H1 (cell line): ENCODE data around the gene ITGAE.

ENCODE experiments used
- CTCF ChIP-seq, 3 experiments: IDR thresholded peaks; 1 replicate in 2 of 3; 2 replicates in 1 of 3; pipeline versions ENCODE4 v1.5.1 to v1.6.1; 2011; ENCODE audit warnings: low read length in 3 of 3, mild to moderate bottlenecking in 3 of 3, inconsistent platforms in 2 of 3, low read depth in 1 of 3, moderate library complexity in 1 of 3; ENCODE audit not compliant: insufficient read depth in 1 of 3; ENCODE audit errors: control extremely low read depth in 1 of 3
- EP300 ChIP-seq, 2 experiments: IDR thresholded peaks; 1 replicate in 1 of 2; 2 replicates in 1 of 2; pipeline ENCODE4 v1.6.1; 2011 to 2012; ENCODE audit warnings: low read depth in 2 of 2, low read length in 2 of 2, mild to moderate bottlenecking in 2 of 2, borderline replicate concordance in 1 of 2, inconsistent platforms in 1 of 2, moderate library complexity in 1 of 2
- EZH2 ChIP-seq: fragments of 200-600 bp; sonication (generic); IDR thresholded peaks from 2 replicates; pipeline ENCODE4 v1.7.1; 2012; ENCODE audit warnings: low read depth, mild to moderate bottlenecking, moderate library complexity, low read length, inconsistent platforms; ENCODE audit not compliant: severe bottlenecking
- HDAC6 ChIP-seq: IDR thresholded peaks from one replicate; pipeline ENCODE4 v1.7.1; 2012; ENCODE audit warnings: low read depth, mild to moderate bottlenecking, inconsistent platforms, low read length, moderate library complexity
- MAFK ChIP-seq: IDR thresholded peaks from 2 replicates; pipeline ENCODE4 v1.6.1; 2012; ENCODE audit warnings: low read depth, mild to moderate bottlenecking, improper control_type of control experiment, low read length
- NANOG ChIP-seq: IDR thresholded peaks from 2 replicates; pipeline ENCODE4 v1.6.1; 2011; ENCODE audit warnings: low read length, low read depth, mild to moderate bottlenecking, inconsistent platforms; ENCODE audit not compliant: insufficient read depth, poor library complexity, severe bottlenecking
- NRF1 ChIP-seq: IDR thresholded peaks from 2 replicates; pipeline ENCODE4 v1.6.1; 2011; ENCODE audit warnings: mild to moderate bottlenecking, low read depth, low read length, improper control_type of control experiment
- SRF ChIP-seq: IDR thresholded peaks from 2 replicates; pipeline ENCODE4 v1.6.1; 2011; ENCODE audit warnings: mild to moderate bottlenecking, low read depth, low read length, moderate library complexity
- TAF1 ChIP-seq: IDR thresholded peaks from 2 replicates; pipeline ENCODE4 v1.6.1; 2011; ENCODE audit warnings: mild to moderate bottlenecking, low read depth, low read length

- no peak for TF ChIP-seq CTCF (IDR thresholded peaks at IDR 0.05; ENCODE audit: control extremely low read depth in 1 of 3, insufficient read depth in 1 of 3, low read depth in 1 of 3, low read length in 3 of 3)
- TF ChIP-seq NANOG: no peak
- TF ChIP-seq SRF: no peak
- TF ChIP-seq NRF1: no peak
- TF ChIP-seq TAF1: no peak
- TF ChIP-seq HDAC6: no peak
- TF ChIP-seq EP300 (IDR thresholded peaks at IDR 0.05; ENCODE audit: borderline replicate concordance in 1 of 2, low read depth in 2 of 2, low read length in 2 of 2): no peak
- no peak for TF ChIP-seq EZH2
- no peak for TF ChIP-seq MAFK
Measured at GRCh38 chr17:3810019-3810418, 9.0 kb upstream of the ITGAE start.
